A673 (cell line): ENCODE results near the gene RAB44.

Source experiments
- CTCF ChIP-seq: fragments of 300-800, 200-600 bp; sonication (generic); conservative IDR thresholded peaks from 2 replicates; pipeline ENCODE4 v1.5.1; 2017; ENCODE audit warnings: low read depth, mild to moderate bottlenecking, antibody characterized with exemption, low read length, moderate library complexity, mixed read lengths
- EZH2 ChIP-seq: fragments of 200-600 bp; sonication (generic); IDR thresholded peaks from 2 replicates; pipeline ENCODE4 v1.6.1; 2017; ENCODE audit warnings: borderline replicate concordance, low read depth, mild to moderate bottlenecking, mixed read lengths, antibody characterized with exemption, low read length; ENCODE audit not compliant: poor library complexity, severe bottlenecking

GRCh38 chr6:36673882-36674281 lies 23.7 kb upstream of the RAB44 start:
- TF ChIP-seq EZH2 (no peak), CTCF (no peak)
